Activated CD4-positive, alpha-beta T cell treated with anti-CD3 and anti-CD28 coated beads for 48 hours (primary cell): ENCODE measurements around the gene METTL16.

ENCODE experiments used
- DNase-seq: peaks from one replicate; pipeline ENCODE4 v3.0.0-alpha.2; 2020

METTL16 gene

GRCh38 chr17:2377659-2378058, 134.0 kb downstream of the METTL16 start:
- no peak for DNase-seq

GRCh38 chr17:2376107-2376506, 135.6 kb downstream of the METTL16 start:
- DNase-seq: no peak

- no peak for DNase-seq
These were observed 136.3 kb downstream of the METTL16 start for GRCh38 chr17:2375406-2375805.

GRCh38 chr17:2374549-2375285, 137.0 kb downstream of the METTL16 start:
- no peak for DNase-seq

GRCh38 chr17:2373179-2373578, 138.5 kb downstream of the METTL16 start:
- no peak for DNase-seq

GRCh38 chr17:2372681-2373080, 139.0 kb downstream of the METTL16 start:
- DNase-seq: no peak

- no peak for DNase-seq
These were observed 139.5 kb downstream of the METTL16 start for GRCh38 chr17:2372180-2372579.

- no peak for DNase-seq
These were observed 140.2 kb downstream of the METTL16 start for GRCh38 chr17:2371183-2372130.

- no peak for DNase-seq
These were observed 141.5 kb downstream of the METTL16 start for GRCh38 chr17:2370211-2370589.

GRCh38 chr17:2369551-2370210, 142.0 kb downstream of the METTL16 start:
- no peak for DNase-seq

GRCh38 chr17:2369039-2369438, 142.6 kb downstream of the METTL16 start:
- DNase-seq: no peak

GRCh38 chr17:2368359-2368758, 143.3 kb downstream of the METTL16 start:
- no peak for DNase-seq

GRCh38 chr17:2366747-2367494, 144.8 kb downstream of the METTL16 start:
- DNase-seq: no peak
